NCI-H345 (cell line): Measurements from ENCODE around the gene PDZRN4.
"Not testable (repeated sequence)": the region's sequence is repeated elsewhere in the genome, so short reads cannot be mapped to it uniquely, and the experiment has no call there.

Experiments used
- DNase-seq: peaks from one replicate; lab custom pipeline; 2025; lab: John Stamatoyannopoulos, UW

Gene PDZRN4

GRCh38 chr12:41573445-41573844 is 385.3 kb downstream of the PDZRN4 start:
- no peak for DNase-seq

GRCh38 chr12:41576925-41577324 is 388.8 kb downstream of the PDZRN4 start:
- no peak for DNase-seq

- no peak for DNase-seq
Observed at GRCh38 chr12:41577995-41578394, 389.9 kb downstream of the PDZRN4 start.

GRCh38 chr12:41585784-41586183 is 397.7 kb downstream of the PDZRN4 start:
- DNase-seq, result no peak

GRCh38 chr12:41587574-41587973 is 399.5 kb downstream of the PDZRN4 start:
- no peak for DNase-seq

GRCh38 chr12:41589878-41590277 is 401.8 kb downstream of the PDZRN4 start:
- DNase-seq, result no peak

GRCh38 chr12:41596190-41596589 is 408.1 kb downstream of the PDZRN4 start:
- DNase-seq, result no peak

GRCh38 chr12:41604830-41605229 is 416.7 kb downstream of the PDZRN4 start:
- DNase-seq, result no peak

GRCh38 chr12:41605545-41606305 is 417.6 kb downstream of the PDZRN4 start:
- no peak for DNase-seq

- DNase-seq, result no peak
Observed at GRCh38 chr12:41606468-41607445, 418.6 kb downstream of the PDZRN4 start.

GRCh38 chr12:41612892-41613557 is 424.9 kb downstream of the PDZRN4 start:
- DNase-seq, result no peak

- DNase-seq, result not testable (repeated sequence)
Observed at GRCh38 chr12:41615174-41615573, 427.1 kb downstream of the PDZRN4 start.

GRCh38 chr12:41619705-41620104 is 431.6 kb downstream of the PDZRN4 start:
- no peak for DNase-seq

- DNase-seq, result no peak
Observed at GRCh38 chr12:41621291-41621690, 433.2 kb downstream of the PDZRN4 start.
